Activated CD8-positive, alpha-beta T cell treated with anti-CD3 and anti-CD28 coated beads for 36 hours (primary cell): Measurements from ENCODE around the gene SUN1. TPM values are rescaled to one million over a fixed set of nuclear protein-coding genes. Genes with fewer than 3 reads are reported as not detected.
"Not testable (repeated sequence)": the region's sequence is repeated elsewhere in the genome, so short reads cannot be mapped to it uniquely, and the experiment has no call there.

Experiments
- ATAC-seq: fragments of 200-7000 bp; cut with Tn5 transposase; one replicate; pipeline ENCODE4 v1.10.0; 2021; ENCODE audit warnings: mild to moderate bottlenecking, moderate library complexity
- CTCF ChIA-PET: fragments of 350-600 bp; sonication (Branson Sonifier 250); formaldehyde crosslinking; loops from one replicate; lab custom pipeline; 2021; ENCODE audit warnings: antibody characterized with exemption; lab: Charles Lee
- POLR2A ChIA-PET: fragments of 350-600 bp; sonication (Branson Sonifier 250); formaldehyde crosslinking; loops from one replicate; lab custom pipeline; 2021; ENCODE audit warnings: antibody characterized with exemption; lab: Charles Lee
- DNase-seq: peaks from one replicate; pipeline ENCODE4 v3.0.0-alpha.2; 2020
- H3K27ac Mint-ChIP-seq: one replicate; pipeline ENCODE4 v1.8.0; 2021; ENCODE audit warnings: mild to moderate bottlenecking, mixed read lengths
- H3K27me3 Mint-ChIP-seq: one replicate; pipeline ENCODE4 v1.8.0; 2021; ENCODE audit warnings: mixed read lengths
- H3K36me3 Mint-ChIP-seq: one replicate; pipeline ENCODE4 v1.8.0; 2021; ENCODE audit warnings: low read depth, mixed read lengths
- H3K4me1 Mint-ChIP-seq: one replicate; pipeline ENCODE4 v1.8.0; 2021; ENCODE audit warnings: low read depth, mixed read lengths
- H3K4me3 Mint-ChIP-seq: one replicate; pipeline ENCODE4 v1.8.0; 2021; ENCODE audit warnings: mild to moderate bottlenecking, moderate library complexity, mixed read lengths
- H3K9me3 Mint-ChIP-seq: one replicate; pipeline ENCODE4 v1.8.0; 2021; ENCODE audit warnings: mixed read lengths
- CTCF ChIP-seq: fragments of 200-600 bp; IDR thresholded peaks from one replicate; pipeline ENCODE4 v1.8.0; 2022; ENCODE audit warnings: antibody characterized with exemption, mild to moderate bottlenecking
- intact Hi-C: fragments of 100-400 bp; cut with micrococcal nuclease; formaldehyde crosslinking; loops from one replicate; pipeline ENCODE4 v1.10.0; 2022
- total RNA-seq, 2 experiments: library from RNA; stranded (reverse); gene quantifications; one replicate each; pipeline ENCODE4 v1.2.3, GENCODE V29; 2021

Gene SUN1
- total RNA-seq, 2 experiments from 2014 or later, result 71.3 to 71.6 TPM

- Mint-ChIP-seq H3K36me3 (peaks cover 5% of the 10 kb centered on the region), H3K9me3 (no peaks in the 10 kb centered on the region), H3K27ac (peak overlapping the region; percentile 97), H3K4me3 (peak overlapping the region; percentile 77), H3K27me3 (no peaks in the 10 kb centered on the region), H3K4me1 (peaks cover 52% of the 10 kb centered on the region)
- DNase-seq (peak; percentile 70), ATAC-seq (peak; percentile 1)
- intact Hi-C loops, result no loop called here
- ChIA-PET POLR2A (interaction anchor here (0.6 to 3.0 kb wide), 12 partner anchors 10 to 181 kb away, joined by 3 to 12 read pairs (median 4); partner anchors contain the start of genes COX19 and SUN1), CTCF (interaction anchor here (0.8 to 1.6 kb wide), 5 partner anchors 13 to 248 kb away, joined by 3 to 10 read pairs (median 3); no protein-coding TSS in a partner anchor)
- no peak for TF ChIP-seq CTCF
Observed at GRCh38 chr7:922334-923107, 90.2 kb downstream of the SUN1 start.

GRCh38 chr7:923108-924041 lies 91.1 kb downstream of the SUN1 start:
- H3K27me3 Mint-ChIP-seq, result no peaks in the 10 kb centered on the region
- intact Hi-C loops, result no loop called here
- DNase-seq, result peak; percentile 99
- H3K36me3 Mint-ChIP-seq, result peaks cover 7% of the 10 kb centered on the region
- POLR2A ChIA-PET, result interaction anchor here (0.7 to 3.0 kb wide), 9 partner anchors 9 to 69 kb away, joined by 3 to 12 read pairs (median 6); partner anchors contain the start of gene COX19
- ATAC-seq, result peak; percentile 69
- CTCF ChIA-PET, result interaction anchor here (0.8 to 1.6 kb wide), 4 partner anchors 14 to 247 kb away, joined by 3 to 10 read pairs (median 4); no protein-coding TSS in a partner anchor
- TF ChIP-seq CTCF, result no peak
- no peaks in the 10 kb centered on the region for H3K9me3 Mint-ChIP-seq
- peaks cover 58% of the 10 kb centered on the region for H3K4me1 Mint-ChIP-seq
- peak overlapping the region; percentile 77 for H3K4me3 Mint-ChIP-seq
- peak overlapping the region; percentile 97 for H3K27ac Mint-ChIP-seq

GRCh38 chr7:924042-924441 lies 91.8 kb downstream of the SUN1 start:
- H3K9me3 Mint-ChIP-seq, ATAC-seq, DNase-seq, intact Hi-C loops, H3K27me3 Mint-ChIP-seq, H3K27ac Mint-ChIP-seq: not testable (repeated sequence)
- H3K36me3 Mint-ChIP-seq, result peaks cover 12% of the 10 kb centered on the region
- ChIA-PET POLR2A (interaction anchor here (2.0 kb wide), 1 partner anchor 14 kb away, joined by 8 read pairs; no protein-coding TSS in a partner anchor), CTCF (interaction anchor here (1.6 kb wide), 1 partner anchor 15 kb away, joined by 10 read pairs; no protein-coding TSS in a partner anchor)
- peak overlapping the region; percentile 77 for H3K4me3 Mint-ChIP-seq
- peaks cover 63% of the 10 kb centered on the region for H3K4me1 Mint-ChIP-seq

Other genes starting within 250 kb of the SUN1 start
- 10 to 100 TPM; 36.4 to 36.8 TPM for gene DNAAF5, start 105.8 kb upstream of the SUN1 start, total RNA-seq
- 10 to 100 TPM; 48.7 to 49.9 TPM for gene PRKAR1B, start 105.2 kb upstream of the SUN1 start, total RNA-seq
- 10 to 100 TPM; 20.6 to 31.9 TPM for gene GET4, start 44.1 kb downstream of the SUN1 start, total RNA-seq
- 10 to 100 TPM; 34.6 to 40.9 TPM for gene ADAP1, start 122.2 kb downstream of the SUN1 start, total RNA-seq
- gene COX19, start 143.1 kb downstream of the SUN1 start, total RNA-seq, result 10 to 100 TPM; 15.5 to 18.0 TPM
- gene CYP2W1, start 150.7 kb downstream of the SUN1 start, total RNA-seq, result not detected
- gene GPR146, start 212.1 kb downstream of the SUN1 start, total RNA-seq, result 1 to 10 TPM; 5.6 to 8.5 TPM